Activated naive CD8-positive, alpha-beta T cell treated with anti-CD3 and anti-CD28 coated beads for 36 hours (primary cell): ENCODE measurements around the gene MTERF4. TPM values are rescaled to one million over a fixed set of nuclear protein-coding genes. Genes with fewer than 3 reads are reported as not detected.

Experiments used
- DNase-seq: peaks from one replicate; pipeline ENCODE4 v3.0.0; 2021
- H3K27ac Mint-ChIP-seq: one replicate; pipeline ENCODE4 v1.8.0; 2022; ENCODE audit warnings: mild to moderate bottlenecking, moderate library complexity, mixed read lengths
- H3K27me3 Mint-ChIP-seq: one replicate; pipeline ENCODE4 v1.8.0; 2022; ENCODE audit warnings: mild to moderate bottlenecking, mixed read lengths
- H3K36me3 Mint-ChIP-seq: one replicate; pipeline ENCODE4 v1.8.0; 2021; ENCODE audit warnings: mild to moderate bottlenecking, mixed read lengths
- H3K4me1 Mint-ChIP-seq: one replicate; pipeline ENCODE4 v1.8.0; 2021; ENCODE audit warnings: mixed read lengths
- H3K4me3 Mint-ChIP-seq: one replicate; pipeline ENCODE4 v1.8.0; 2022; ENCODE audit warnings: mild to moderate bottlenecking, moderate library complexity, mixed read lengths
- H3K9me3 Mint-ChIP-seq: one replicate; pipeline ENCODE4 v1.8.0; 2022; ENCODE audit warnings: mixed read lengths
- total RNA-seq, 2 experiments: library from RNA; stranded (reverse); gene quantifications; one replicate each; pipeline ENCODE4 v1.2.3, GENCODE V29; 2021

The MTERF4 gene
- total RNA-seq, 2 experiments from 2014 or later: 34.5 to 35.6 TPM

DNA sequence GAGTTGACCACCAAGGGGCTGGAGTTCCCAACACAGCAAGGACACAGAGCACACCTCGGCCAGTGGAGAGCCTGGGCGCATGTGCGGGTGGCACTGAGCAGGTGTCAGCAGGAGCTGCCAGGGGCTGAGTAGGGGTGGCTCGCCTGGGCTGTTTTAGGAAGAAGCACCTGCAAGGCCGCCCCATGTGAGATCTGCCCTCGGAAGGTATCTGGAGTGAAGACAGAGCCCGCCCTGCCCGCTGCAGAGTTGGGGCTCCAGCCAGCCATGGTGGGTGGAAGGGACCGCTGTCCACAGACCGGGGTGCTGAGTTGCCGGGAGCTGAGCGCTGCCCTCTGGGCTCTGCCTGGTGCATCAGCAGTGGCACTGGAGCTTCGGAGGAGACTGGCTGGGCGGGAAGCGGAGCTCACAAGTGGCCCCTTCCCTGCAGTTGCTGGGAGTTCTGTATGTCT is 35.2 kb downstream of the MTERF4 start:
- H3K4me1 Mint-ChIP-seq: peaks cover 3% of the 10 kb centered on the region
- DNase-seq: no peak

DNA sequence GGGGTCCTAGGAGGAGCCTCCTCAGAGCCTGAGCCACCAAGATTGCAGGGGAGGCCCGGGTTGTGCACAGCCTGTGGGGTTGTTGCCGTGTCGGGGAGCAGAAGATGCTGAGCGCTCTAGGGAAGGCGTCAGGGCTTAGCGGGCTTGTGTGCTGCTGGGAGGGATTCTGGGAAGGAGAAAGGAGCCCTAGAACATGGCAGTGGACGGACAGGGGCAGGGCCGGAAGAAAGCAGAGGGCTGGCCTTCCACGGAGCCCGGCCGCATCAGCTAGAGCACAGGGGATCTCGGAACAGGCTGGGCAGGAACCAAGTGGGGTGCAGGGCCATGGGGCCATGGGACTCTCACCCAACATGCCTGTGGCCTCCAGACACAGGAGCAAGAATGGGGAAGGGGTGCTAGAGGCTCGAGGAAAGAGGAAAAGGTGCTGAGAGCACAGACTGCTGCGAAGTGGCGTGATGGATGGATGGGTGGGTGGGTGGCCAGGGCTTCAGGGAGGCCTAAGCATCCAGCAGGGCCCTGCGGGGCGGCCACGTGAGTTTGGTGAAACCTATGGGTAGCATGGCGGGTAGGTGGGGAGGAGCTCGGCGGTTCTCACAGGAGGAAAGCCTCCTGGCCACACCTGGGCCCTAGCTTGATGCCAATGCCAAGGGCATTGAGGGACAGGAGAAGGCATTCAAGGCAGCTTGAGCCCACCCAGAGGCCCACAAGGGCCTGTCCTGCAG is 35.8 kb downstream of the MTERF4 start:
- H3K4me3 Mint-ChIP-seq: no peak overlapping the region

More for the DNA sequence above, 35.2 kb downstream of the MTERF4 start:
- no peak overlapping the region for H3K27ac Mint-ChIP-seq
- H3K36me3 Mint-ChIP-seq: no peaks in the 10 kb centered on the region
- no peak overlapping the region for H3K4me3 Mint-ChIP-seq
- no peaks in the 10 kb centered on the region for H3K27me3 Mint-ChIP-seq
- no peaks in the 10 kb centered on the region for H3K9me3 Mint-ChIP-seq

GRCh38 chr2:241065355-241065803 is 36.7 kb downstream of the MTERF4 start:
- DNase-seq: no peak
- Mint-ChIP-seq H3K36me3 (no peaks in the 10 kb centered on the region), H3K4me3 (no peak overlapping the region), H3K27me3 (no peaks in the 10 kb centered on the region), H3K4me1 (peaks cover 3% of the 10 kb centered on the region), H3K27ac (peak overlapping the region; percentile 51), H3K9me3 (no peaks in the 10 kb centered on the region)

More for the DNA sequence above, 35.8 kb downstream of the MTERF4 start:
- Mint-ChIP-seq H3K27me3 (no peaks in the 10 kb centered on the region), H3K4me1 (peaks cover 3% of the 10 kb centered on the region), H3K27ac (no peak overlapping the region), H3K9me3 (no peaks in the 10 kb centered on the region), H3K36me3 (no peaks in the 10 kb centered on the region)
- no peak for DNase-seq

DNA sequence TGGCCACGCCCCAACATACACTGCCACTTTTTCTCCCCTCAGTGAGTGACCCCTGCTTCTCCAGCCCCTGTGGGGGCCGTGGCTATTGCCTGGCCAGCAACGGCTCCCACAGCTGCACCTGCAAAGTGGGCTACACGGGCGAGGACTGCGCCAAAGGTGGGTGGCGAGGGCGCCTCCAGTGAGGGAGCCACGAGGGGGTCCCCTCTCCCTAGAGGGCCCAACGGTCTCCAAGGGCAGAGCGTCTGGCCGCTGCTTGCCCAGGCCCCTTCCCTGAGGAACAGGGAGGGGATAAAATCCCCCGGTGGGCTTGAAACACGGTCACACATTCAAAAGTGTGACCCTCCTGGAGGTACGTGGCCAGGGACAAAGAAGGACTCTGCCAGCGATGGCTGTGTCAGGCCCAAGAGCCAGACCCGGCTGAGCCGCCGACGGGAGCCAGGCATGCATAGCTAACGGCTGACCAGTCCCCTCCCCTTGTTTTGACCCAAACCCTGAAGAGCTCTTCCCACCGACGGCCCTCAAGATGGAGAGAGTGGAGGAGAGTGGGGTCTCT is 37.2 kb downstream of the MTERF4 start:
- H3K27ac Mint-ChIP-seq: no peak overlapping the region

GRCh38 chr2:241064008-241064801 is 37.9 kb downstream of the MTERF4 start:
- peaks cover 6% of the 10 kb centered on the region for H3K4me1 Mint-ChIP-seq
- no peaks in the 10 kb centered on the region for H3K27me3 Mint-ChIP-seq
- peak; percentile 56 for DNase-seq
- peak overlapping the region; percentile 70 for H3K4me3 Mint-ChIP-seq
- no peaks in the 10 kb centered on the region for H3K9me3 Mint-ChIP-seq
- H3K27ac Mint-ChIP-seq: no peak overlapping the region
- H3K36me3 Mint-ChIP-seq: no peaks in the 10 kb centered on the region

More for the DNA sequence above, 37.2 kb downstream of the MTERF4 start:
- no peaks in the 10 kb centered on the region for H3K27me3 Mint-ChIP-seq
- H3K4me1 Mint-ChIP-seq: peaks cover 3% of the 10 kb centered on the region
- H3K4me3 Mint-ChIP-seq: no peak overlapping the region
- H3K9me3 Mint-ChIP-seq: no peaks in the 10 kb centered on the region
- no peaks in the 10 kb centered on the region for H3K36me3 Mint-ChIP-seq
- DNase-seq: no peak

- no peaks in the 10 kb centered on the region for H3K27me3 Mint-ChIP-seq
- peaks cover 6% of the 10 kb centered on the region for H3K4me1 Mint-ChIP-seq
- H3K9me3 Mint-ChIP-seq: no peaks in the 10 kb centered on the region
- H3K36me3 Mint-ChIP-seq: no peaks in the 10 kb centered on the region
- no peak for DNase-seq
- H3K27ac Mint-ChIP-seq: no peak overlapping the region
- peak overlapping the region; percentile 65 for H3K4me3 Mint-ChIP-seq
These were observed 38.5 kb downstream of the MTERF4 start for GRCh38 chr2:241063587-241063986.

DNA sequence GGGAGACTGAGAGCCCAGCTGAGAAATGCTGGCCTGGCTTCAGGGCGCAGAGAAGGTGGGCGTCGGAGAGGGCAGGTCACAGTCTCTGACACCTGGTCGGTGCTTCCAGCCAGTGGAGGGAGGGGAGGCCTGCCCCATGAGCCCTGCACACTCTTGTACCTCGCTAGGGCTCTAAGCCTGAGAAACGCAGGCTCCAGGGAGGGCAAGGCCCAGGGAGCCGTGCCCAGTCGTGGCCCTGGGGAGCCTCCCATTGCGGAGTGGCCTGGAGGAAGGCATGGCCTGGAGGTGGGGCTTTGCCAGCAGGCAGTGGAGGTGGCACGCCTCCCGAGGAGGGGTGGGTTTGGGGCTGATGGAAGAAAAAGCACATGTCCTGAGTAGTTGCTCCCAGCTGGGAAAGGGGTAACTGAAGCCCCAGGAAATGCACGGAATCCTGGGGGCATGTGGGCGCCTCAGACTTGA is 39.0 kb downstream of the MTERF4 start:
- Mint-ChIP-seq H3K27ac (no peak overlapping the region), H3K27me3 (no peaks in the 10 kb centered on the region), H3K36me3 (no peaks in the 10 kb centered on the region), H3K4me1 (peaks cover 6% of the 10 kb centered on the region), H3K4me3 (no peak overlapping the region), H3K9me3 (no peaks in the 10 kb centered on the region)
- no peak for DNase-seq

DNA sequence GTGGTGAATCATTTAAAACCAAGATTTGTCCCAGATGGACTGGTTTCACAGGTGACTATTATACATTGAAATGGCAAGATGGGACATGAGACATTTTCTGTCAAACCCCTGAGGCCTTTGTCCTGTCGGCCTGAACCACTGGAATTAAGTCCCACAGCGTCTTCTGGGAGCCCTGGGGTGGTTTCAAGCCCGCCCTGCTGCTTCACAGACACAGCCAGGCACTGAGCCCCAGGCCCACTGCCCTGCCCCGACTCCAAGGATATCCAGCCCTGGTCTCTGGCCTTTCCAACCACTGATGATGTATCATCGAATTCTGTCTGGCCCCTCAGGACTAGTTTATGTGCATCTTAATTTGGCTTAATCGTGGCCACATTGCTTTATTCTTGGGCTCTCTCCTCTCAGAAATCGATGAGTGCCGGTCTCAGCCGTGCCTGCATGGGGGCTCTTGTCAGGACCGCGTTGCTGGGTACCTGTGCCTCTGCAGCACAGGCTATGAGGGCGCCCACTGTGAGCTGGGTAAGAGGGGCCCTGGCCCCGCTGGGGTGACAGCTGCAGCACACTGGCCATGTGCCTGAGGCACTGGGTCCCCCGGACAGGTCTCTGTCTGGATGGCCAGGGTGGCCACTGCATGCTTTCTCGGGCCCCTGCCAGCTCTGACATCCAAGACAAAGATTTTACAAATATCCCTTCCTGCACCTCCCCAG is 39.5 kb downstream of the MTERF4 start:
- no peaks in the 10 kb centered on the region for H3K36me3 Mint-ChIP-seq
- H3K4me1 Mint-ChIP-seq: peaks cover 10% of the 10 kb centered on the region
- no peak overlapping the region for H3K27ac Mint-ChIP-seq
- H3K27me3 Mint-ChIP-seq: no peaks in the 10 kb centered on the region
- H3K9me3 Mint-ChIP-seq: no peaks in the 10 kb centered on the region
- H3K4me3 Mint-ChIP-seq: no peak overlapping the region
- DNase-seq: no peak

DNA sequence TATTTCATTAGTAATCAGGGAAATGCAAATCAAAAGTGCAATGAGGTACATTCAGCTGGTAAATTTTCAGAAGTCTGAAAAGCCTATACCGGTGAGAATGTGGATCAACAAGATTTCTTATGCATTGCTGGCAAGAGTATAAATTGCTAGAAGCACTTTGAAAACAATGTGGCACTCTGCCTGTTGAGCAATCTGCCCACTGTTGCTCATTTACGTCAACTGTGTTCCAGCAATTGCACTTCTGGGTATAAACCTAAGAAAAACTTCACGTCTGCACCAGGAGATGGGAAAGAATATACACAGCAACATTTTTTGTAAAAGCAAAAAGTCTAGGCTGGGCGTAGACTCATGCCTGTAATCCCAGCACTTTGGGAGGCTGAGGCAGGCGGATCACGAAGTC is 40.8 kb downstream of the MTERF4 start:
- no peak overlapping the region for H3K4me3 Mint-ChIP-seq
- H3K36me3 Mint-ChIP-seq: no peaks in the 10 kb centered on the region
- no peaks in the 10 kb centered on the region for H3K9me3 Mint-ChIP-seq
- DNase-seq: no peak
- H3K27ac Mint-ChIP-seq: no peak overlapping the region
- H3K4me1 Mint-ChIP-seq: peaks cover 10% of the 10 kb centered on the region
- H3K27me3 Mint-ChIP-seq: no peaks in the 10 kb centered on the region

DNA sequence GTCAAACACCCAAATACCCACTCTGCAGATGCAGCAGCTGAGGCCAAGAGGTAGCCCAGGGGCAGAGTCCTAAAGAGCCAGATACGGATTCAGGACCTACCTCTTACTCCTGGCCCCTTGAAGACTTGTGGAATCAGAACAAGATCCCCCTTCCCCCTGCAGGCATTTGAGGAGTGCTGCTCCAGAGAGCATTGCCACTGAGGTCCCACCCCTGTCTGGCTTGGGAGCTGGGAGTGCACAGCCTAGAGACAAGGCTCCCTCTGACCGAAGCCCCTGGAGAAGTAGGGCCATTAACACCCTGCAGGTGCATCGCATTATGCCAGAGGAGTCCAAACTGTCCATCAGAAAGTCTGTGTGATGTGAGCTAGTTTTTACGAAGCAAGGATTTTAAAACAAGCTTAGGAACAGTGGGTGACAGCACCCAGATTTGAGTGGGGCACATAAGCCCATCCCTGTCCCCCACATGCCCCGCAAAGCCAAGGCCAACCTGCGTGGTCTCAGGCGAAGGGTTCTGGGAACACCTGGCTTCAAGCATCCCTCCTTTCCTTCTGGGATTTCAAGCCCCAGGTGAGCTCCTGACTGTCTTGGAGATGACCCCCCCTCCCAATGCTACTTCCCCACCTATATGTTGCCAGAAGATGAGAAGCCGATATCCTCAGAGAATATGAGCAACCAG is 48.4 kb downstream of the MTERF4 start:
- H3K4me1 Mint-ChIP-seq: peaks cover 8% of the 10 kb centered on the region
- H3K9me3 Mint-ChIP-seq: no peaks in the 10 kb centered on the region
- H3K36me3 Mint-ChIP-seq: no peaks in the 10 kb centered on the region
- no peak overlapping the region for H3K27ac Mint-ChIP-seq
- DNase-seq: no peak
- H3K27me3 Mint-ChIP-seq: no peaks in the 10 kb centered on the region
- no peak overlapping the region for H3K4me3 Mint-ChIP-seq

DNA sequence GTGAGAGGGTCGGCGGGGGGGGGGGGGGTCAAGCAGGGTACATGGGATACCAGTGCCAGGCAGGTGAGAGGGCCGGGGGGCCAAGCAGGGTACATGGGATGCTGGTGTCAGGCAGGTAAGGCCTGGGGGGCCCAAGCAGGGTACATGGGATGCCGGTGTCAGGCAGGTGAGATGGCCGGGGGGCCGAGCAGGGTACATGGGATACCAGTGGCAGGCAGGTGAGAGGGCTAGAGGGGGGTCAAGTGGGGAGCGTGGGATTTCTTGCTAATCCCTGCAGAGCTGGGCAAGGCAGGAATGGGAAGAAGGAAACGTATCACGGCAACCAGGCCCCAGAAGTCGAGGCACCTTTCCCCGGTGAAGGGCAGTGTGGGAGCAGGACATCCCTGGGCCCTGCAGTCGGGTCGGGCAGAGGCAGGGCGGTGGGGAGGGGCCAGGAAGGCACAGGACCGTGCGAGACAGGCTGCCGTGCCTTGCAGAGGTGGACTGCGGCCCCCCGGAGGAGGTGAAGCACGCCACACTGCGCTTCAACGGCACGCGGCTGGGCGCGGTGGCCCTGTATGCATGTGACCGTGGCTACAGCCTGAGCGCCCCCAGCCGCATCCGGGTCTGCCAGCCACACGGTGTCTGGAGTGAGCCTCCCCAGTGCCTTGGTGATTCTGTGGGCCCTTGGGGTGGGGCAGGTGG is 49.3 kb downstream of the MTERF4 start:
- Mint-ChIP-seq H3K27ac (no peak overlapping the region), H3K4me3 (no peak overlapping the region), H3K4me1 (peaks cover 6% of the 10 kb centered on the region), H3K9me3 (no peaks in the 10 kb centered on the region), H3K27me3 (no peaks in the 10 kb centered on the region), H3K36me3 (no peaks in the 10 kb centered on the region)
- no peak for DNase-seq

DNA sequence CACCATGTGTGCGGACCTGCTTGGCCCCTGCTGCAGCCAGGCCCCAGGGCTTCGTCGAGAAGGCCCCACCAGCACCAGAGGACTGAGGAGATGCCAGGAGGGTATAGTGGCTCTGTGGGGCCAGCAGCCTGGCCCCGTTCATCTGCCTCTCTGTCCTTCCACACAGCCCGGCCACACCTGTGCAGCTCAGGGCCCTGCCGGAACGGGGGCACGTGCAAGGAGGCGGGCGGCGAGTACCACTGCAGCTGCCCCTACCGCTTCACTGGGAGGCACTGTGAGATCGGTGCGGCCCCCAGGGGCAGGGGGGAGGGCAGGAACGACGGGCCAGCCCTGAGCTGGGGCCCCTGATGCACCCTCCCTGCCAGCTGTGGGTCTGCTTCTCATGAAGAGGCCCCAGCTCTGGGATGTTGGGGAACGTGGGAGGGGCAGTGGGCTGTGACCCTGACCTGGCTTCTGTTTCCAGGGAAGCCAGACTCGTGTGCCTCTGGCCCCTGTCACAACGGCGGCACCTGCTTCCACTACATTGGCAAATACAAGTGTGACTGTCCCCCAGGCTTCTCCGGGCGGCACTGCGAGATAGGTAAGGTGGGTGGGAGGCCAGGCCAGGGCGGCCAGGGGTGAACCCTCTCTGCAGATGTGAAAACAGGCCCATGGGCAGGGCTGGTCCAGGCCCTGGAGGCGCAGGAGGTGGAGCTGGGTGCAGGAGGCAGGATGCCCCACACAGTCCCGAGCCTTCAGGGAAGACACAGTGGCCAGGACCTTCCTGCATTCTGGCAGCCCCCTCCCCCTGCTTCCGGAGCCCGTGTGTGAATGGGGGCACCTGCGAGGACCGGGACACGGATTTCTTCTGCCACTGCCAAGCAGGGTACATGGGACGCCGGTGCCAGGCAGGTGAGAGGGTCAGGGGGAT is 50.3 kb downstream of the MTERF4 start:
- H3K27me3 Mint-ChIP-seq: no peaks in the 10 kb centered on the region
- H3K36me3 Mint-ChIP-seq: no peaks in the 10 kb centered on the region

More for the DNA sequence above, 50.3 kb downstream of the MTERF4 start:
- DNase-seq: no peak
- H3K9me3 Mint-ChIP-seq: no peaks in the 10 kb centered on the region
- peaks cover 5% of the 10 kb centered on the region for H3K4me1 Mint-ChIP-seq
- H3K27ac Mint-ChIP-seq: no peak overlapping the region
- H3K4me3 Mint-ChIP-seq: no peak overlapping the region
